ENCODE data around the gene SLC9A7.
"Not testable (repeated sequence)": the region's sequence is repeated elsewhere in the genome, so short reads cannot be mapped to it uniquely, and the experiment has no call there.

Gene SLC9A7

DNA sequence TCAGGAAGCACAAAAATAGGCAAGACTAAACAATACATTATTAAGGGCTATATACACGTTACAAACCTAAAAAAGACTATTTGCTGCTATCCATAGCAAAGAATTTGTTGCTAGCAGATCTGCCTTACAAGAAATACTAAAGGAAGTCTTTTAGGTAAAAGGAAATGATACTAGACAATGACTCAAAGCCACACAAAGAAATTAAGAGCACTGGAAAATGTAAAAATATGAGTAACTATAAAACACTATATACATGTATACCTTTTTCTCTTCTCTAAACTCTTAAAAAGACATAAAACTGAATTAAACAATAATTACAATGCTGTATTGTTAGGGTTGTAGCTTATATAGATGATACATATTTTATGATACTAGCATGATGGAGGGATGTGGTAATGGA, 25.7 kb downstream of the SLC9A7 start:
- Histone ChIP-seq H3K9ac (ENCODE audit: low read depth, low read length, poor library complexity, severe bottlenecking) (no peak overlapping the region), H3K9me3 (ENCODE audit: insufficient read depth, low read depth, low read length) (peaks cover 5% of the 10 kb centered on the region; the same call in 1 of the 2 replicates), H3K36me3 (ENCODE audit: insufficient read depth, low read length) (no peaks in the 10 kb centered on the region), H3K27me3 (ENCODE audit: insufficient read depth, low read length, poor library complexity, severe bottlenecking) (no peaks in the 10 kb centered on the region), H3F3A (ENCODE audit: low read depth) (no peaks in the 10 kb centered on the region), H3K4me2 (ENCODE audit: low read depth, low read length, poor library complexity, severe bottlenecking) (no peak overlapping the region), H3K79me2 (ENCODE audit: insufficient read depth, low read length) (no peaks in the 10 kb centered on the region), H3K4me1 (ENCODE audit: insufficient read depth, low read length, poor library complexity, severe bottlenecking) (no peaks in the 10 kb centered on the region), H4K20me1 (ENCODE audit: insufficient read depth, low read length, poor library complexity, severe bottlenecking) (no peaks in the 10 kb centered on the region), H3K9me2 (replicated peaks; ENCODE audit: low read depth, low read length) (no peaks in the 10 kb centered on the region), H3K4me3 (ENCODE audit: low read length, poor library complexity, severe bottlenecking) (no peak overlapping the region), H2AFZ (ENCODE audit: low read length) (no peak overlapping the region)
- TF ChIP-seq, protein P1, sequence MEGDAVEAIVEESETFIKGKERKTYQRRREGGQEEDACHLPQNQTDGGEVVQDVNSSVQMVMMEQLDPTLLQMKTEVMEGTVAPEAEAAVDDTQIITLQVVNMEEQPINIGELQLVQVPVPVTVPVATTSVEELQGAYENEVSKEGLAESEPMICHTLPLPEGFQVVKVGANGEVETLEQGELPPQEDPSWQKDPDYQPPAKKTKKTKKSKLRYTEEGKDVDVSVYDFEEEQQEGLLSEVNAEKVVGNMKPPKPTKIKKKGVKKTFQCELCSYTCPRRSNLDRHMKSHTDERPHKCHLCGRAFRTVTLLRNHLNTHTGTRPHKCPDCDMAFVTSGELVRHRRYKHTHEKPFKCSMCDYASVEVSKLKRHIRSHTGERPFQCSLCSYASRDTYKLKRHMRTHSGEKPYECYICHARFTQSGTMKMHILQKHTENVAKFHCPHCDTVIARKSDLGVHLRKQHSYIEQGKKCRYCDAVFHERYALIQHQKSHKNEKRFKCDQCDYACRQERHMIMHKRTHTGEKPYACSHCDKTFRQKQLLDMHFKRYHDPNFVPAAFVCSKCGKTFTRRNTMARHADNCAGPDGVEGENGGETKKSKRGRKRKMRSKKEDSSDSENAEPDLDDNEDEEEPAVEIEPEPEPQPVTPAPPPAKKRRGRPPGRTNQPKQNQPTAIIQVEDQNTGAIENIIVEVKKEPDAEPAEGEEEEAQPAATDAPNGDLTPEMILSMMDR (conservative IDR thresholded peaks at IDR 0.05; ENCODE audit: low read length), result no peak

DNA sequence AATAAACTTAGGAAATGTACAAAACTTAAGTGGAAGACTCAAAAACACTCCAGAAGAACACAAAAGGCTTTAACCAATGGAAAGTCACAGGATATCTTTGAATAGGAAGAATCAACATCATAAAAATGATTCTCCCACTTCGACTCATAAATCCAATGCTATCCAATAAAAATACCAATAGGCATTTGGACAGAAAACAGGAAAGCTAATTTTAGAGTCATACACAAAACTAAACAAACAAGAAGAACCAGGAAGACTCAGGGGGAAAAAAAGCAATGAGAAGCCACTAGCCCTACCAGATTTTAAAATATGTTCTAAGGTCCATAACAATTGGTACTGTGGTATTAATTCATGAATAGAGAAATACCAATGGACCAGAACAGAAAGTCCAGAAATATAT, 28.2 kb downstream of the SLC9A7 start:
- no peaks in the 10 kb centered on the region for H3K79me2 ChIP-seq (ENCODE audit: insufficient read depth, low read length)
- no peak overlapping the region for H3K4me2 ChIP-seq (ENCODE audit: low read depth, low read length, poor library complexity, severe bottlenecking)
- TF ChIP-seq, protein P1 (conservative IDR thresholded peaks at IDR 0.05; ENCODE audit: low read length), result no peak
- no peak for TF ChIP-seq EZH2phosphoT487 (IDR thresholded peaks at IDR 0.05; ENCODE audit: borderline replicate concordance)
- no peak overlapping the region for H3K9ac ChIP-seq (ENCODE audit: low read depth, low read length, poor library complexity, severe bottlenecking)
- 0 out of 2 replicates have a peak, but pooled peaks cover 1% of the 10 kb centered on the region for H3K9me3 ChIP-seq (ENCODE audit: insufficient read depth, low read depth, low read length)
- no peaks in the 10 kb centered on the region for H3K36me3 ChIP-seq (ENCODE audit: insufficient read depth, low read length)
- H3K4me3 ChIP-seq (ENCODE audit: low read length, poor library complexity, severe bottlenecking), result no peak overlapping the region
- no peaks in the 10 kb centered on the region for H3F3A ChIP-seq (ENCODE audit: low read depth)
- H3K4me1 ChIP-seq (ENCODE audit: insufficient read depth, low read length, poor library complexity, severe bottlenecking), result no peaks in the 10 kb centered on the region
- no peak overlapping the region for H2AFZ ChIP-seq (ENCODE audit: low read length)
- H3K27me3 ChIP-seq (ENCODE audit: insufficient read depth, low read length, poor library complexity, severe bottlenecking), result no peaks in the 10 kb centered on the region
- no peaks in the 10 kb centered on the region for H3K9me2 ChIP-seq (replicated peaks; ENCODE audit: low read depth, low read length)
- H4K20me1 ChIP-seq (ENCODE audit: insufficient read depth, low read length, poor library complexity, severe bottlenecking), result no peaks in the 10 kb centered on the region

DNA sequence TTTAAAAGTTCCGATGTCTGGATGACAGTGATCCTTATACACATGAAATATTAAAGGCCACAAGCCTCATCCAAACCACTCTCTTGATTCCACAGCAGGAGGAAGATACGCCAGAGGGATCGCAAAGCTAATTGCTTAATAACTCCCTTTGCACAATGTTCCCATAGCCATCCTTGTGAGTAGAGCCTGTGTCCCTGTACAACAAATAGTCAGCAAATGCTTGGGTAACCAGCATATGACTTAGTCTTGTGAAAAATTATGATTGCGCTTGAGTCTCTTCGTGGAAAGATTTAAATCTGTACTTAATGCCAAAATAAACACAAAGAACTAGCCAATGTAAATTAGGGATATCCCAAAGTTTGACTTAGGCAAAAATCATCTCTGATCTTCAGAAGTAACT, 31.5 kb downstream of the SLC9A7 start:
- Histone ChIP-seq H2AFZ (ENCODE audit: low read length) (no peak overlapping the region), H3K4me3 (ENCODE audit: low read length, poor library complexity, severe bottlenecking) (no peak overlapping the region), H3F3A (ENCODE audit: low read depth) (no peaks in the 10 kb centered on the region), H3K9ac (ENCODE audit: low read depth, low read length, poor library complexity, severe bottlenecking) (no peak overlapping the region), H3K79me2 (ENCODE audit: insufficient read depth, low read length) (no peaks in the 10 kb centered on the region), H3K9me2 (replicated peaks; ENCODE audit: low read depth, low read length) (no peaks in the 10 kb centered on the region), H3K4me1 (ENCODE audit: insufficient read depth, low read length, poor library complexity, severe bottlenecking) (no peaks in the 10 kb centered on the region), H3K9me3 (ENCODE audit: insufficient read depth, low read depth, low read length) (no peaks in the 10 kb centered on the region), H3K36me3 (ENCODE audit: insufficient read depth, low read length) (no peaks in the 10 kb centered on the region), H4K20me1 (ENCODE audit: insufficient read depth, low read length, poor library complexity, severe bottlenecking) (no peaks in the 10 kb centered on the region), H3K27me3 (ENCODE audit: insufficient read depth, low read length, poor library complexity, severe bottlenecking) (no peaks in the 10 kb centered on the region), H3K4me2 (ENCODE audit: low read depth, low read length, poor library complexity, severe bottlenecking) (no peak overlapping the region)
- TF ChIP-seq, protein P1 (conservative IDR thresholded peaks at IDR 0.05; ENCODE audit: low read length), result no peak
- no peak for TF ChIP-seq EZH2phosphoT487 (IDR thresholded peaks at IDR 0.05; ENCODE audit: borderline replicate concordance)

DNA sequence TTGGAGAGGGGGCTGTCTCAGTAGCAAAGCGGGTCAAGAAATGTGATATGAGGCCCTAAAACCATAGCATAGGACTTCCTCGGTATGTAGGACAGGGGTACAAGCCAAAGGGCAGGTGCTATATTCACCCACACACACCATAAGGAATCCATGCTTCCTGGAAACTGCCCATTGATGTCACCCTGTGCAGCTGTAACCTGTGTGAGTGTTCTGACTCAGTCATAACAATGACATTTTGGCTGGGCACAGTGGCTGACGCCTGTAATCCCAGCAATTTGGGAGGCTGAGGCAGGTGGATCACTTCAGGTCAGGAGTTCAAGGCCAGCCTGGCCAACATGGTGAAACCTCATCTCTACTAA, 35.4 kb downstream of the SLC9A7 start:
- not testable (repeated sequence) for H3K79me2 ChIP-seq (ENCODE audit: insufficient read depth, low read length); H2AFZ ChIP-seq (ENCODE audit: low read length); H3K4me1 ChIP-seq (ENCODE audit: insufficient read depth, low read length, poor library complexity, severe bottlenecking); H3K36me3 ChIP-seq (ENCODE audit: insufficient read depth, low read length); H3K4me2 ChIP-seq (ENCODE audit: low read depth, low read length, poor library complexity, severe bottlenecking); H3K9me3 ChIP-seq (ENCODE audit: insufficient read depth, low read depth, low read length); H3K27me3 ChIP-seq (ENCODE audit: insufficient read depth, low read length, poor library complexity, severe bottlenecking); H3K9ac ChIP-seq (ENCODE audit: low read depth, low read length, poor library complexity, severe bottlenecking); H3K4me3 ChIP-seq (ENCODE audit: low read length, poor library complexity, severe bottlenecking); H4K20me1 ChIP-seq (ENCODE audit: insufficient read depth, low read length, poor library complexity, severe bottlenecking); H3F3A ChIP-seq (ENCODE audit: low read depth); H3K9me2 ChIP-seq (replicated peaks; ENCODE audit: low read depth, low read length)

Data from Loucy (cell line).